DLD1 (cell line): ENCODE results near the gene IMPG2.

ENCODE experiments used
- in situ Hi-C: cut with HindIII; loops from 2 replicates; pipeline ENCODE4 v1.10.0; 2017; ENCODE audit warnings: low sequenced_read_pairs

IMPG2 gene

GRCh38 chr3:101278727-101279126, 41.6 kb downstream of the IMPG2 start:
- in situ Hi-C loops = no loop called here

GRCh38 chr3:101273608-101274007, 46.8 kb downstream of the IMPG2 start:
- in situ Hi-C loops = no loop called here

- in situ Hi-C loops = no loop called here
Measured at GRCh38 chr3:101273156-101273555, 47.2 kb downstream of the IMPG2 start.

GRCh38 chr3:101271728-101272127, 48.6 kb downstream of the IMPG2 start:
- in situ Hi-C loops = no loop called here

- in situ Hi-C loops = no loop called here
Measured at GRCh38 chr3:101270149-101270548, 50.2 kb downstream of the IMPG2 start.

GRCh38 chr3:101268971-101269671, 51.3 kb downstream of the IMPG2 start:
- in situ Hi-C loops = no loop called here

GRCh38 chr3:101268141-101268540, 52.2 kb downstream of the IMPG2 start:
- in situ Hi-C loops = no loop called here

GRCh38 chr3:101266566-101266965, 53.8 kb downstream of the IMPG2 start:
- in situ Hi-C loops = no loop called here

- in situ Hi-C loops = no loop called here
Measured at GRCh38 chr3:101266071-101266470, 54.3 kb downstream of the IMPG2 start.

- in situ Hi-C loops = no loop called here
Measured at GRCh38 chr3:101262393-101263240, 57.8 kb downstream of the IMPG2 start.

- in situ Hi-C loops = no loop called here
Measured at GRCh38 chr3:101261506-101261905, 58.9 kb downstream of the IMPG2 start.

GRCh38 chr3:101259485-101260341, 60.7 kb downstream of the IMPG2 start:
- in situ Hi-C loops = no loop called here

GRCh38 chr3:101256511-101256910, 63.9 kb downstream of the IMPG2 start:
- in situ Hi-C loops = no loop called here

GRCh38 chr3:101255441-101255840, 64.9 kb downstream of the IMPG2 start:
- in situ Hi-C loops = no loop called here

- in situ Hi-C loops = no loop called here
Measured at GRCh38 chr3:101253396-101253795, 67.0 kb downstream of the IMPG2 start.

GRCh38 chr3:101252945-101253344, 67.4 kb downstream of the IMPG2 start:
- in situ Hi-C loops = no loop called here

GRCh38 chr3:101252307-101252706, 68.1 kb downstream of the IMPG2 start:
- in situ Hi-C loops = no loop called here

- in situ Hi-C loops = no loop called here
Measured at GRCh38 chr3:101251441-101251840, 68.9 kb downstream of the IMPG2 start.

GRCh38 chr3:101249522-101249921, 70.9 kb downstream of the IMPG2 start:
- in situ Hi-C loops = no loop called here

- in situ Hi-C loops = no loop called here
Measured at GRCh38 chr3:101248736-101249135, 71.6 kb downstream of the IMPG2 start.

- in situ Hi-C loops = no loop called here
Measured at GRCh38 chr3:101244212-101244575, 76.2 kb downstream of the IMPG2 start.
